Measurements from ENCODE around the gene PLCL2.

DNA sequence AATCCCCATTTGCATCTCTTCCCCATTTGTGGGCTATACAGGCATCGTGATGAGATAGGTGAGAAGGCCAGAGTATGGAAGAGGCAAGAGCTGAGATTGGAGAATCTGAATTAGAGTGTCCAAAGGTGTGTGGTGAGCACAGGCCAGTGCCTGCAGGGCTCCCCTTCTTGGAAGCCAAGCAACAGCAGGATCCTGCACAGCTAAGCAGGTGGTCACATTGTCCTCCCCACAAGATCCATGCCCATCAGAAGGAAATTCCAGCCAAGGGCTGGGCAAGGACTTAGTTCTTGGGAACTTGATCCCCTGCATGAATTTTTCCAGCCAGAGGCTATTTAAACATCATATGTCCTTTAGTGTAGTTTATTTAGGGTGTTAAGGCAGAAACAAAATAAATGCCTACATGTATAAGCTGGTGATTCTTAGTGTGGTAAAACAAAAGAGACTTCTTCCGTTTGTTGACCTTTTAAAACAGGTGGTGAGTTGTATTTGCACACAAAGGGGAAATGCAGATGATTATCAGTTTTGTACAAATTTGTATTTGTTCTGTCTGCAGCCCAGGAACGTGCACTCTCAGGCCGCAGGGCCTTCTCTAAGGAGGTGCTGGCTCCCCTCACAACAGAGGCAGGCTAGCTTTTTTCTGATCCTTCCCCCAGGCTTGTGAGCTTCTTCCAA lies 110.2 kb downstream of the PLCL2 start:
- TF ChIP-seq, protein P1, sequence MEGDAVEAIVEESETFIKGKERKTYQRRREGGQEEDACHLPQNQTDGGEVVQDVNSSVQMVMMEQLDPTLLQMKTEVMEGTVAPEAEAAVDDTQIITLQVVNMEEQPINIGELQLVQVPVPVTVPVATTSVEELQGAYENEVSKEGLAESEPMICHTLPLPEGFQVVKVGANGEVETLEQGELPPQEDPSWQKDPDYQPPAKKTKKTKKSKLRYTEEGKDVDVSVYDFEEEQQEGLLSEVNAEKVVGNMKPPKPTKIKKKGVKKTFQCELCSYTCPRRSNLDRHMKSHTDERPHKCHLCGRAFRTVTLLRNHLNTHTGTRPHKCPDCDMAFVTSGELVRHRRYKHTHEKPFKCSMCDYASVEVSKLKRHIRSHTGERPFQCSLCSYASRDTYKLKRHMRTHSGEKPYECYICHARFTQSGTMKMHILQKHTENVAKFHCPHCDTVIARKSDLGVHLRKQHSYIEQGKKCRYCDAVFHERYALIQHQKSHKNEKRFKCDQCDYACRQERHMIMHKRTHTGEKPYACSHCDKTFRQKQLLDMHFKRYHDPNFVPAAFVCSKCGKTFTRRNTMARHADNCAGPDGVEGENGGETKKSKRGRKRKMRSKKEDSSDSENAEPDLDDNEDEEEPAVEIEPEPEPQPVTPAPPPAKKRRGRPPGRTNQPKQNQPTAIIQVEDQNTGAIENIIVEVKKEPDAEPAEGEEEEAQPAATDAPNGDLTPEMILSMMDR (IDR thresholded peaks at IDR 0.05), result no peak
- no peak for TF ChIP-seq POLR2A (IDR thresholded peaks at IDR 0.05)
